Activated CD4-positive, alpha-beta memory T cell treated with anti-CD3 and anti-CD28 coated beads, Interleukin-2, amount 10 ng/mL, durations not matched to agents 7 days and 5 days (primary cell): ENCODE measurements around the gene TTC8. TPM values are rescaled to one million over a fixed set of nuclear protein-coding genes. Genes with fewer than 3 reads are reported as not detected.

ENCODE experiments used
- CTCF ChIA-PET: fragments of 350-600 bp; sonication (Branson Sonifier 250); formaldehyde crosslinking; loops from one replicate; lab custom pipeline; 2021; ENCODE audit warnings: antibody characterized with exemption, inconsistent platforms; lab: Charles Lee
- POLR2A ChIA-PET: fragments of 350-600 bp; sonication (Branson Sonifier 250); formaldehyde crosslinking; loops from one replicate; lab custom pipeline; 2021; ENCODE audit warnings: antibody characterized with exemption; lab: Charles Lee
- DNase-seq: peaks from one replicate; pipeline ENCODE4 v3.0.0-alpha.2; 2020
- H3K27ac Mint-ChIP-seq: one replicate; pipeline ENCODE4 v1.8.0; 2021; ENCODE audit warnings: mild to moderate bottlenecking, mixed read lengths
- H3K27me3 Mint-ChIP-seq: one replicate; pipeline ENCODE4 v1.8.0; 2021; ENCODE audit warnings: mixed read lengths
- H3K36me3 Mint-ChIP-seq: one replicate; pipeline ENCODE4 v1.8.0; 2021; ENCODE audit warnings: low read depth, mixed read lengths
- H3K4me1 Mint-ChIP-seq: one replicate; pipeline ENCODE4 v1.8.0; 2021; ENCODE audit warnings: mixed read lengths
- H3K4me3 Mint-ChIP-seq: one replicate; pipeline ENCODE4 v1.8.0; 2021; ENCODE audit warnings: mild to moderate bottlenecking, mixed read lengths
- H3K9me3 Mint-ChIP-seq: one replicate; pipeline ENCODE4 v1.8.0; 2021; ENCODE audit warnings: mixed read lengths
- total RNA-seq, 2 experiments: library from RNA; stranded (reverse); gene quantifications; one replicate each; pipeline ENCODE4 v1.2.3, GENCODE V29; 2021

Gene TTC8
- total RNA-seq, 2 experiments from 2014 or later: 1.8 to 2.3 TPM

- Mint-ChIP-seq H3K27ac (no peak overlapping the region), H3K9me3 (no peaks in the 10 kb centered on the region), H3K36me3 (no peaks in the 10 kb centered on the region), H3K27me3 (peaks cover 3% of the 10 kb centered on the region), H3K4me1 (peaks cover 8% of the 10 kb centered on the region), H3K4me3 (no peak overlapping the region)
- CTCF ChIA-PET: interaction anchor here (1.8 kb wide), 1 partner anchor 12 kb away, joined by 5 read pairs; no protein-coding TSS in a partner anchor
- POLR2A ChIA-PET: no interaction called here
- DNase-seq: no peak
These were observed 5.3 kb downstream of the TTC8 start for GRCh38 chr14:88829685-88830302.

- Mint-ChIP-seq H3K36me3 (no peaks in the 10 kb centered on the region), H3K4me3 (no peak overlapping the region), H3K4me1 (no peaks in the 10 kb centered on the region), H3K27ac (no peak overlapping the region), H3K9me3 (no peaks in the 10 kb centered on the region), H3K27me3 (peaks cover 3% of the 10 kb centered on the region)
- POLR2A ChIA-PET: no interaction called here
- DNase-seq: no peak
- CTCF ChIA-PET: no interaction called here
These were observed 6.8 kb downstream of the TTC8 start for GRCh38 chr14:88831284-88831683.

GRCh38 chr14:88834883-88835431, 10.5 kb downstream of the TTC8 start:
- H3K9me3 Mint-ChIP-seq: no peaks in the 10 kb centered on the region
- no peak for DNase-seq
- H3K36me3 Mint-ChIP-seq: no peaks in the 10 kb centered on the region
- no peaks in the 10 kb centered on the region for H3K4me1 Mint-ChIP-seq
- ChIA-PET CTCF (no interaction called here), POLR2A (no interaction called here)
- H3K27ac Mint-ChIP-seq: no peak overlapping the region
- no peak overlapping the region for H3K4me3 Mint-ChIP-seq
- H3K27me3 Mint-ChIP-seq: peaks cover 4% of the 10 kb centered on the region

GRCh38 chr14:88835661-88836060, 11.2 kb downstream of the TTC8 start:
- H3K4me3 Mint-ChIP-seq: no peak overlapping the region
- no peaks in the 10 kb centered on the region for H3K36me3 Mint-ChIP-seq
- H3K27me3 Mint-ChIP-seq: peaks cover 4% of the 10 kb centered on the region
- DNase-seq: no peak
- no peak overlapping the region for H3K27ac Mint-ChIP-seq
- no peaks in the 10 kb centered on the region for H3K4me1 Mint-ChIP-seq
- H3K9me3 Mint-ChIP-seq: no peaks in the 10 kb centered on the region
- POLR2A ChIA-PET: interaction anchor here (0.7 kb wide), 1 partner anchor 16 kb away, joined by 3 read pairs; no protein-coding TSS in a partner anchor
- CTCF ChIA-PET: no interaction called here

GRCh38 chr14:88837495-88837894, 13.0 kb downstream of the TTC8 start:
- Mint-ChIP-seq H3K27ac (no peak overlapping the region), H3K9me3 (no peaks in the 10 kb centered on the region), H3K4me3 (no peak overlapping the region), H3K36me3 (no peaks in the 10 kb centered on the region), H3K4me1 (no peaks in the 10 kb centered on the region), H3K27me3 (peaks cover 3% of the 10 kb centered on the region)
- DNase-seq: no peak
- ChIA-PET POLR2A (no interaction called here), CTCF (no interaction called here)

- CTCF ChIA-PET: no interaction called here
- Mint-ChIP-seq H3K4me3 (no peak overlapping the region), H3K27me3 (peaks cover 3% of the 10 kb centered on the region), H3K4me1 (no peaks in the 10 kb centered on the region), H3K36me3 (no peaks in the 10 kb centered on the region), H3K27ac (no peak overlapping the region), H3K9me3 (no peaks in the 10 kb centered on the region)
- DNase-seq: no peak
- POLR2A ChIA-PET: no interaction called here
These were observed 13.6 kb downstream of the TTC8 start for GRCh38 chr14:88838015-88838414.

GRCh38 chr14:88840926-88841325, 16.5 kb downstream of the TTC8 start:
- H3K27ac Mint-ChIP-seq: no peak overlapping the region
- H3K27me3 Mint-ChIP-seq: peaks cover 1% of the 10 kb centered on the region
- CTCF ChIA-PET: interaction anchor here (0.7 to 1.7 kb wide), 2 partner anchors 11 to 16 kb away, joined by 3 to 5 read pairs; partner anchors contain the start of gene TTC8
- H3K36me3 Mint-ChIP-seq: no peaks in the 10 kb centered on the region
- no peak overlapping the region for H3K4me3 Mint-ChIP-seq
- no peaks in the 10 kb centered on the region for H3K4me1 Mint-ChIP-seq
- no peak for DNase-seq
- no peaks in the 10 kb centered on the region for H3K9me3 Mint-ChIP-seq
- POLR2A ChIA-PET: no interaction called here

- H3K9me3 Mint-ChIP-seq: no peaks in the 10 kb centered on the region
- no peak overlapping the region for H3K4me3 Mint-ChIP-seq
- POLR2A ChIA-PET: no interaction called here
- H3K27me3 Mint-ChIP-seq: peaks cover 1% of the 10 kb centered on the region
- CTCF ChIA-PET: interaction anchor here (0.7 to 1.7 kb wide), 2 partner anchors 12 to 17 kb away, joined by 3 to 5 read pairs; partner anchors contain the start of gene TTC8
- no peaks in the 10 kb centered on the region for H3K36me3 Mint-ChIP-seq
- no peak overlapping the region for H3K27ac Mint-ChIP-seq
- no peaks in the 10 kb centered on the region for H3K4me1 Mint-ChIP-seq
- no peak for DNase-seq
These were observed 17.3 kb downstream of the TTC8 start for GRCh38 chr14:88841741-88842140.

GRCh38 chr14:88842414-88842813, 18.0 kb downstream of the TTC8 start:
- CTCF ChIA-PET: interaction anchor here (1.7 kb wide), 1 partner anchor 13 kb away, joined by 5 read pairs; no protein-coding TSS in a partner anchor
- Mint-ChIP-seq H3K9me3 (no peaks in the 10 kb centered on the region), H3K27me3 (no peaks in the 10 kb centered on the region), H3K36me3 (no peaks in the 10 kb centered on the region), H3K4me3 (no peak overlapping the region), H3K4me1 (no peaks in the 10 kb centered on the region), H3K27ac (no peak overlapping the region)
- DNase-seq: no peak
- POLR2A ChIA-PET: no interaction called here

- H3K4me3 Mint-ChIP-seq: no peak overlapping the region
- H3K36me3 Mint-ChIP-seq: no peaks in the 10 kb centered on the region
- no peak for DNase-seq
- no peak overlapping the region for H3K27ac Mint-ChIP-seq
- no peaks in the 10 kb centered on the region for H3K4me1 Mint-ChIP-seq
- no peaks in the 10 kb centered on the region for H3K9me3 Mint-ChIP-seq
- CTCF ChIA-PET: no interaction called here
- POLR2A ChIA-PET: no interaction called here
- no peaks in the 10 kb centered on the region for H3K27me3 Mint-ChIP-seq
These were observed 20.6 kb downstream of the TTC8 start for GRCh38 chr14:88844980-88845491.

- no peak for DNase-seq
- no peaks in the 10 kb centered on the region for H3K36me3 Mint-ChIP-seq
- H3K27me3 Mint-ChIP-seq: no peaks in the 10 kb centered on the region
- H3K4me3 Mint-ChIP-seq: no peak overlapping the region
- CTCF ChIA-PET: no interaction called here
- no peaks in the 10 kb centered on the region for H3K9me3 Mint-ChIP-seq
- H3K27ac Mint-ChIP-seq: no peak overlapping the region
- no peaks in the 10 kb centered on the region for H3K4me1 Mint-ChIP-seq
- POLR2A ChIA-PET: no interaction called here
These were observed 24.1 kb downstream of the TTC8 start for GRCh38 chr14:88848571-88848970.

GRCh38 chr14:88849716-88850115, 25.3 kb downstream of the TTC8 start:
- ChIA-PET POLR2A (no interaction called here), CTCF (no interaction called here)
- Mint-ChIP-seq H3K9me3 (no peaks in the 10 kb centered on the region), H3K36me3 (no peaks in the 10 kb centered on the region), H3K27me3 (no peaks in the 10 kb centered on the region), H3K4me1 (no peaks in the 10 kb centered on the region), H3K27ac (no peak overlapping the region), H3K4me3 (no peak overlapping the region)
- no peak for DNase-seq

- no peaks in the 10 kb centered on the region for H3K27me3 Mint-ChIP-seq
These were observed 27.1 kb downstream of the TTC8 start for GRCh38 chr14:88851587-88851986.

More at GRCh38 chr14:88851587-88851986, 27.1 kb downstream of the TTC8 start:
- Mint-ChIP-seq H3K4me1 (no peaks in the 10 kb centered on the region), H3K27ac (no peak overlapping the region), H3K36me3 (no peaks in the 10 kb centered on the region), H3K4me3 (no peak overlapping the region), H3K9me3 (no peaks in the 10 kb centered on the region)
- POLR2A ChIA-PET: interaction anchor here (0.6 kb wide), 1 partner anchor 16 kb away, joined by 3 read pairs; no protein-coding TSS in a partner anchor
- DNase-seq: no peak
- CTCF ChIA-PET: no interaction called here
